Measurements from ENCODE around the gene GNAS. TPM values are rescaled to one million over a fixed set of nuclear protein-coding genes. Genes with fewer than 3 reads are reported as not detected.

The GNAS gene
- total and polyA plus RNA-seq, 10 of the 15 experiments (the other 5 are each of a cell fraction or from before 2014, with no cell fraction given) = 209 to 950 (median 394) TPM

- H3K4me1 ChIP-seq (ENCODE audit: control insufficient read depth, insufficient read depth, low read length) = no peaks in the 10 kb centered on the region
- 56% methylated on average over 29 of the region's 30 CpGs for WGBS (ENCODE audit: insufficient coverage, insufficient replicate concordance, low lambda C conversion rate, missing lambda C conversion rate)
- no TSS peak for BruUV-seq (replicated peaks)
- no peak overlapping the region for H3K4me3 ChIP-seq
- CTCF ChIA-PET = no interaction called here
- no peak overlapping the region for H3K4me2 ChIP-seq (ENCODE audit: control insufficient read depth, insufficient read depth)
- POLR2A ChIA-PET = no interaction called here
- H4K20me1 ChIP-seq (ENCODE audit: control insufficient read depth, insufficient read depth) = no peaks in the 10 kb centered on the region; the same call in 1 of the 2 replicates
- H3K9me3 ChIP-seq (replicated peaks; ENCODE audit: control insufficient read depth, insufficient read depth, low read length) = no peaks in the 10 kb centered on the region
- in situ Hi-C loops (cut with MboI) (no loop called here), intact Hi-C loops (cut with micrococcal nuclease; ENCODE audit: unreplicated experiment) (no loop called here)
- no peak for ATAC-seq
- RAD21 ChIA-PET (ENCODE audit: unreplicated experiment) = no interaction called here
- FAIRE-seq = no peak
- H3K9ac ChIP-seq (ENCODE audit: control insufficient read depth, insufficient read depth, low read length) = no peak overlapping the region
- SMC1A ChIA-PET (ENCODE audit: uncharacterized antibody, unreplicated experiment) = no interaction called here
- peaks cover 0 to 2% of the 10 kb centered on the region in 2 experiments; a peak in 1 of 4 replicates for H3K36me3 ChIP-seq (ENCODE audit: control insufficient read depth in 2 of 2, insufficient read depth in 2 of 2, low read length in 1 of 2)
- H3K27ac ChIP-seq (ENCODE audit: control insufficient read depth, insufficient read depth) = no peak overlapping the region
- no peak overlapping the region for H2AFZ ChIP-seq (ENCODE audit: control insufficient read depth, low read depth, low read length)
- no peak for TF ChIP-seq MTA3 (IDR thresholded peaks at IDR 0.05; ENCODE audit: borderline replicate concordance, low read length)
- TF ChIP-seq, protein P1, sequence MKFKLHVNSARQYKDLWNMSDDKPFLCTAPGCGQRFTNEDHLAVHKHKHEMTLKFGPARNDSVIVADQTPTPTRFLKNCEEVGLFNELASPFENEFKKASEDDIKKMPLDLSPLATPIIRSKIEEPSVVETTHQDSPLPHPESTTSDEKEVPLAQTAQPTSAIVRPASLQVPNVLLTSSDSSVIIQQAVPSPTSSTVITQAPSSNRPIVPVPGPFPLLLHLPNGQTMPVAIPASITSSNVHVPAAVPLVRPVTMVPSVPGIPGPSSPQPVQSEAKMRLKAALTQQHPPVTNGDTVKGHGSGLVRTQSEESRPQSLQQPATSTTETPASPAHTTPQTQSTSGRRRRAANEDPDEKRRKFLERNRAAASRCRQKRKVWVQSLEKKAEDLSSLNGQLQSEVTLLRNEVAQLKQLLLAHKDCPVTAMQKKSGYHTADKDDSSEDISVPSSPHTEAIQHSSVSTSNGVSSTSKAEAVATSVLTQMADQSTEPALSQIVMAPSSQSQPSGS (IDR thresholded peaks at IDR 0.05; ENCODE audit: low read length) = no peak
- no peak for TF ChIP-seq ZZZ3 (IDR thresholded peaks at IDR 0.05; ENCODE audit: control insufficient read depth, insufficient read length, low read depth)
- TF ChIP-seq SIN3A (IDR thresholded peaks at IDR 0.05; ENCODE audit: low read depth, low read length) = no peak
- TF ChIP-seq ETV6 (conservative IDR thresholded peaks at IDR 0.05 in 1 of 2, IDR thresholded peaks at IDR 0.05 in 1 of 2; ENCODE audit: borderline replicate concordance in 1 of 2, low read depth in 1 of 2) = no peak
- TF ChIP-seq DPF2 (IDR thresholded peaks at IDR 0.05) = no peak
- no peak for TF ChIP-seq ZNF384 (IDR thresholded peaks at IDR 0.05; ENCODE audit: borderline replicate concordance, low read depth, low read length)
- TF ChIP-seq, protein P2, sequence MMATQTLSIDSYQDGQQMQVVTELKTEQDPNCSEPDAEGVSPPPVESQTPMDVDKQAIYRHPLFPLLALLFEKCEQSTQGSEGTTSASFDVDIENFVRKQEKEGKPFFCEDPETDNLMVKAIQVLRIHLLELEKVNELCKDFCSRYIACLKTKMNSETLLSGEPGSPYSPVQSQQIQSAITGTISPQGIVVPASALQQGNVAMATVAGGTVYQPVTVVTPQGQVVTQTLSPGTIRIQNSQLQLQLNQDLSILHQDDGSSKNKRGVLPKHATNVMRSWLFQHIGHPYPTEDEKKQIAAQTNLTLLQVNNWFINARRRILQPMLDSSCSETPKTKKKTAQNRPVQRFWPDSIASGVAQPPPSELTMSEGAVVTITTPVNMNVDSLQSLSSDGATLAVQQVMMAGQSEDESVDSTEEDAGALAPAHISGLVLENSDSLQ (IDR thresholded peaks at IDR 0.05) = no peak
- TF ChIP-seq ZNF24 (IDR thresholded peaks at IDR 0.05) = no peak
- no peaks in the 10 kb centered on the region for H3K79me2 ChIP-seq (ENCODE audit: control insufficient read depth, insufficient read depth, low read length)
- H3K27me3 ChIP-seq (replicated peaks in 1 of 2; ENCODE audit: control insufficient read depth in 2 of 2, insufficient read depth in 2 of 2, low read length in 1 of 2) = no peaks in the 10 kb centered on the region
- DNase-seq (ENCODE audit: low read depth, low spot score) = no peak
Measured at GRCh38 chr20:58816957-58817651, 35.4 kb upstream of the GNAS start.
